AG09309 (cell line): ENCODE results near the gene IL20RA.
"Not testable (repeated sequence)": the region's sequence is repeated elsewhere in the genome, so short reads cannot be mapped to it uniquely, and the experiment has no call there.

Experiments
- DNase-seq: peaks from one replicate; pipeline ENCODE4 v3.0.0-alpha.2; 2010; ENCODE audit warnings: low read depth
- H3K4me3 ChIP-seq: 2 replicates; pipeline ENCODE4 v1.5.1; 2011; ENCODE audit warnings: mild to moderate bottlenecking, low read depth, low read length, moderate library complexity; ENCODE audit not compliant: control insufficient read depth
- CTCF ChIP-seq: IDR thresholded peaks from 2 replicates; pipeline ENCODE4 v1.5.1; 2011; ENCODE audit warnings: mild to moderate bottlenecking, low read depth, low read length, inconsistent platforms; ENCODE audit not compliant: insufficient read depth, control insufficient read depth; ENCODE audit errors: missing control alignments

Gene IL20RA

GRCh38 chr6:136963259-136963658 lies 81.5 kb downstream of the IL20RA start:
- H3K4me3 ChIP-seq: no peak overlapping the region
- no peak for TF ChIP-seq CTCF
- DNase-seq: no peak

- no peak for DNase-seq
- no peak overlapping the region for H3K4me3 ChIP-seq
Measured at GRCh38 chr6:136962661-136963060, 82.1 kb downstream of the IL20RA start.

GRCh38 chr6:136961848-136962247 lies 82.9 kb downstream of the IL20RA start:
- H3K4me3 ChIP-seq: no peak overlapping the region
- no peak for TF ChIP-seq CTCF
- no peak for DNase-seq

More at GRCh38 chr6:136962661-136963060, 82.1 kb downstream of the IL20RA start:
- TF ChIP-seq CTCF: no peak

GRCh38 chr6:136960781-136961180 lies 84.0 kb downstream of the IL20RA start:
- H3K4me3 ChIP-seq: no peak overlapping the region
- DNase-seq: no peak
- TF ChIP-seq CTCF: no peak

GRCh38 chr6:136959935-136960334 lies 84.8 kb downstream of the IL20RA start:
- H3K4me3 ChIP-seq, DNase-seq: not testable (repeated sequence)

GRCh38 chr6:136959471-136959891 lies 85.3 kb downstream of the IL20RA start:
- H3K4me3 ChIP-seq: no peak overlapping the region
- DNase-seq: no peak
- TF ChIP-seq CTCF: no peak

- DNase-seq: no peak
- no peak for TF ChIP-seq CTCF
- no peak overlapping the region for H3K4me3 ChIP-seq
Measured at GRCh38 chr6:136958168-136958567, 86.6 kb downstream of the IL20RA start.
